ENCODE data around the gene ARMC12. TPM values are rescaled to one million over a fixed set of nuclear protein-coding genes. Genes with fewer than 3 reads are reported as not detected.

The ARMC12 gene
- polyA plus RNA-seq, 1 experiment: 0.96 TPM

DNA sequence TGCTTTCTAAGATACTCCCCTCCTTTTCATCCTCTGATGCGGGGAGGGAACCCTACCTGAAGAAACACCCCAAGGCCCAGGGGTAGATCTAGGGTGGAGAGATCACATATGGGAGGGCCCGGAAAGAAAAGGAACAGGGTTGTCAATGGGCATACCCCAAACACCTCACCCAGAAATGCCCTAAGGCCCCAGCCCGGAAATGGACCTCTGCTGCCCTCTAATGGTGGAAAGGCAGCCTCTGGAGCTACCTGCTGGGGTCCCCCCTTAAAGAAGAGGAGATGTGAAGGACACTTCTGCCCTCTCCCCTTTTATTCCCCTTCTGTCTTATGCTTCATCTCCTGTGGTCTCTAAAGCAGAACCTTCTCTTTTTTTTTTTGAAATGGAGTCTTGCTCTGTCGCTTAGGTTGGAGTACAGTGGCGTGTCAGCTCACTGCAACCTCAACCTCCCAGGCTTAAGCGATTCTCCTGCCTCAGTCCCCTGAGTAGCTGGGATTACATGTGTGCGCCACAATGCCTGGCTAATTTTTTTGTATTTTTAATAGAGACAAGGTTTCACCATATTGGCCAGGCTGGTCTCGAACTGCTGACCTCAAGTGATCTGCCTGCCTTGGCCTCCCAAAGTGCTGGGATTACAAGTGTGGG lies 458 bp upstream of the ARMC12 start:
- POLR2A ChIA-PET: no interaction called here

DNA sequence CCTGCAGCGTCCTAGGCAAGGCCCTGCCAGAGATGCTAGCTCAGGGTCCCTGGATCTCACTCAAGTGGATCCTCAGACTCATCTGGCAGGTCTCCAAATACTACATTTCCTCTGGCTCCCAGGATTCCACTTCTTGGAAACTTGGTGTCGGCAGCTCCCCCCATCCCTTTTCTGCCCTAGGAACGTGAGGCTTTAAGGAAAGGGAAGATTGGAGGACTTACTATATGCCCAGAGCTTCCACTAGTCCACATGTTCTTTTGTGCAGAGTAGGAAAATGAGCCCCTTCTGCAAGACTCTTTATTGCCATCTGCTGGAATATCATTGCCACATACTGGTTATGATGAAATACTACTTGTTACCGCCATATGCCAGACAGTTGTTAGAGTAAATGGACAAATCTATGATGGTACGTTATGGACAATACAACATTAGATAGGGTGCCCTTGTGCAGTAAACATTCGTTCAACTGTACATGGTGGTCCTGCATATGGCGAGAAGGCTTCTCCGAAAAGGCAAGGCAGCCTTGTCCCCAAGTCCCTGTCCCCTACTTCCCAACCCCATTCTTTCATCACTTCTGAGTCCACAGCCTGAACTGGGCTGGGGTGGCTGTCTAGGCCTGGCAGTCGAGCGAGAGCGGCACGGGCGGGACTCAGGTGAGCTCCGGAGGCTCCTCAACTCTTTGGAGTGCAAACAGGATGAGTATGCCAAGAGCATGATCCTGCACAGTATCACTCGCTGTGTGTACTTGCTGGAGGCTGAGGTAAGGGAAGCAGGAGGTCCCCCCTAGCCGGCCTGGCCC lies 780 bp downstream of the ARMC12 start:
- no peaks in the 10 kb centered on the region for H3K36me3 ChIP-seq (ENCODE audit: control insufficient read depth, insufficient read depth, low read length)
- no peak for DNase-seq (ENCODE audit: low read depth)
- H3K27me3 ChIP-seq (ENCODE audit: control insufficient read depth, insufficient read depth, low read length): 0 out of 2 replicates have a peak, but pooled peaks cover under 1% of the 10 kb centered on the region
- TF ChIP-seq, protein P1, sequence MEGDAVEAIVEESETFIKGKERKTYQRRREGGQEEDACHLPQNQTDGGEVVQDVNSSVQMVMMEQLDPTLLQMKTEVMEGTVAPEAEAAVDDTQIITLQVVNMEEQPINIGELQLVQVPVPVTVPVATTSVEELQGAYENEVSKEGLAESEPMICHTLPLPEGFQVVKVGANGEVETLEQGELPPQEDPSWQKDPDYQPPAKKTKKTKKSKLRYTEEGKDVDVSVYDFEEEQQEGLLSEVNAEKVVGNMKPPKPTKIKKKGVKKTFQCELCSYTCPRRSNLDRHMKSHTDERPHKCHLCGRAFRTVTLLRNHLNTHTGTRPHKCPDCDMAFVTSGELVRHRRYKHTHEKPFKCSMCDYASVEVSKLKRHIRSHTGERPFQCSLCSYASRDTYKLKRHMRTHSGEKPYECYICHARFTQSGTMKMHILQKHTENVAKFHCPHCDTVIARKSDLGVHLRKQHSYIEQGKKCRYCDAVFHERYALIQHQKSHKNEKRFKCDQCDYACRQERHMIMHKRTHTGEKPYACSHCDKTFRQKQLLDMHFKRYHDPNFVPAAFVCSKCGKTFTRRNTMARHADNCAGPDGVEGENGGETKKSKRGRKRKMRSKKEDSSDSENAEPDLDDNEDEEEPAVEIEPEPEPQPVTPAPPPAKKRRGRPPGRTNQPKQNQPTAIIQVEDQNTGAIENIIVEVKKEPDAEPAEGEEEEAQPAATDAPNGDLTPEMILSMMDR (IDR thresholded peaks at IDR 0.05; ENCODE audit: insufficient read depth, low read depth, low read length): peak; percentile 76
- ChIA-PET POLR2A (no interaction called here), CTCF (interaction anchor here (0.6 to 8.4 kb wide), 33 partner anchors 9 to 357 kb away, joined by 3 to 162 read pairs (median 5); partner anchors contain the start of gene FKBP5)
- no peak overlapping the region for H3K4me3 ChIP-seq (ENCODE audit: low read depth, low read length)

More for the DNA sequence above, 458 bp upstream of the ARMC12 start:
- Histone ChIP-seq H3K27me3 (ENCODE audit: control insufficient read depth, insufficient read depth, low read length) (no peaks in the 10 kb centered on the region), H3K4me3 (ENCODE audit: low read depth, low read length) (no peak overlapping the region), H3K36me3 (ENCODE audit: control insufficient read depth, insufficient read depth, low read length) (no peaks in the 10 kb centered on the region)
- CTCF ChIA-PET: interaction anchor here (0.6 to 8.4 kb wide), 38 partner anchors 10 to 359 kb away, joined by 3 to 162 read pairs (median 5); partner anchors contain the start of gene FKBP5
- TF ChIP-seq, protein P1 (IDR thresholded peaks at IDR 0.05; ENCODE audit: insufficient read depth, low read depth, low read length): peak; percentile 94
- no peak for DNase-seq (ENCODE audit: low read depth)

DNA sequence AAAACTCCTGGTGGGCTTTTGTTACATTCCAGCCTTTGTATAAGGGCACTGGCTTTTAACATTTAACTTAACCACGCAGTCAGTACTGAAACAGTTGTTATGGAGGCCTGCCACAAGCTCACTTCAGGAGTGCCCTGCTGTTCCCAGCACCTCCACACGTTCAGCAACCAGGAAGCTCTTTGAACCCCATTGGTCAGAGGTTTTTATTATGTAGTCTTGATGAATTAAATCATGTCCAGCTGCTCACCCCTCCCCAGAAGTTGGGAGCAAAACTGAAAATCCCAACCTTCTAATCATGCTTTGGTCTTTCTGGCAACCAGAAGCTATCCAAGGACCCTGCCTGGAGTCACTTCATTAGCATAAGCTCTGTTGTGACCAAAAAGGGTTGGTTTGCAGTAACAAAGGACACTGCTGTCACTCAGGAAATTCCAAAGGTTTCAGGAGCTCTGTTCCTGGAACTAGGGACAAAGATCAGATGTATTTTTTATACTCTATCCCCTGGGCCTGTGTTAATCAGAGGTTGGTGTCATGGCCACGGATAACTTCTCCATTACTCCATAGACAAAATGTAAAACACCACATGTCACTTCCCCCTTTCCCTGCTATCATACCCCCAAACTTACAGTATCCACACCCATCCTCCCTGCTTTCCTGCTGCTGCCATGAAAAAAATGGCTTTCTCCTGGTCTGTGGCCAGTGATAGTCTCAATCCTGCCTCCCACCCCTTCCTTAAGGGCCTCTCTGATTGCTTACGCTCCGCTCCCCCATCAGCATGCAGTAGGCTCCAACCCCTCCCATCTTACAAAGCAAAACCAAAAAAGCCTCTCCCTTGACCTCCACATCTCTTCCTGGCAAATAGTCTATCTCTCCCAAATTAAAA lies 3.1 kb downstream of the ARMC12 start:
- ChIA-PET POLR2A (no interaction called here), CTCF (interaction anchor here (0.6 to 8.4 kb wide), 8 partner anchors 8 to 356 kb away, joined by 3 to 162 read pairs (median 4); no protein-coding TSS in a partner anchor)
- Histone ChIP-seq H3K4me3 (ENCODE audit: low read depth, low read length) (no peak overlapping the region), H3K36me3 (ENCODE audit: control insufficient read depth, insufficient read depth, low read length) (no peaks in the 10 kb centered on the region), H3K27me3 (ENCODE audit: control insufficient read depth, insufficient read depth, low read length) (0 out of 2 replicates have a peak, but pooled peaks cover 2% of the 10 kb centered on the region)
- TF ChIP-seq, protein P1 (IDR thresholded peaks at IDR 0.05; ENCODE audit: insufficient read depth, low read depth, low read length): no peak
- no peak for DNase-seq (ENCODE audit: low read depth)

DNA sequence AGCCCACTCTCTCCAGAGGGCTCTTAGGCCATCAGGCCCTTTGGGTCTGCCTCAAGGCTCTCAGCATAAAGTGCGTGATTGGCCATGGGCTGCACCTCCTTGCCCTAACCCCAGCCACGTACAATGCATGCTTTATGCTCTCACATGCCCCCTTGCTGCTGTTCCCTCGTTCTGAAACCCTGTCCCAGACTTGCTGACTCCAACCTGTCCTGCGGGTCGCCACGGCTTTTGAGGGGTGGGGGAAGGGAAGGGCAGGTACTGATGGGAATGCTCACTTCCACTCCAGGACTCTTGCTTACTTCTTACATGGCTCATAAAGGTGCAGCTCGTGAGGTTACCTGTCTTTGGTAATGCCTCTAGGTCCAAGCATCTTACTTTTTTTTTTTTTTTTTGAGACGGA lies 6.0 kb downstream of the ARMC12 start:
- CTCF ChIA-PET: interaction anchor here (0.7 to 1.2 kb wide), 3 partner anchors 12 to 449 kb away, joined by 3 read pairs; no protein-coding TSS in a partner anchor
- DNase-seq (ENCODE audit: low read depth): no peak

More for the DNA sequence above, 6.0 kb downstream of the ARMC12 start:
- POLR2A ChIA-PET: no interaction called here
- Histone ChIP-seq H3K4me3 (ENCODE audit: low read depth, low read length) (no peak overlapping the region), H3K27me3 (ENCODE audit: control insufficient read depth, insufficient read depth, low read length) (0 out of 2 replicates have a peak, but pooled peaks cover 2% of the 10 kb centered on the region), H3K36me3 (ENCODE audit: control insufficient read depth, insufficient read depth, low read length) (no peaks in the 10 kb centered on the region)
- TF ChIP-seq, protein P1 (IDR thresholded peaks at IDR 0.05; ENCODE audit: insufficient read depth, low read depth, low read length): no peak

Data from BJ (cell line).